Measurements from ENCODE around the gene ADGRD1.

The ADGRD1 gene

GRCh38 chr12:130956456-130957303, 3.0 kb downstream of the ADGRD1 start:
- H3K27me3 ChIP-seq (ENCODE audit: control insufficient read depth, insufficient read depth, low read length): peaks cover 3% of the 10 kb centered on the region
- H3K27ac ChIP-seq (ENCODE audit: low read length): no peak overlapping the region
- no peaks in the 10 kb centered on the region for H3K36me3 ChIP-seq (ENCODE audit: control insufficient read depth, low read depth, low read length)

GRCh38 chr12:130957304-130957621, 3.6 kb downstream of the ADGRD1 start:
- Histone ChIP-seq H3K36me3 (ENCODE audit: control insufficient read depth, low read depth, low read length) (no peaks in the 10 kb centered on the region), H3K4me1 (ENCODE audit: control insufficient read depth, low read depth, low read length) (peaks cover 4% of the 10 kb centered on the region), H3K27me3 (ENCODE audit: control insufficient read depth, insufficient read depth, low read length) (peaks cover 3% of the 10 kb centered on the region), H3K4me3 (ENCODE audit: low read length) (no peak overlapping the region), H3K9me3 (ENCODE audit: control insufficient read depth, low read depth, low read length) (no peaks in the 10 kb centered on the region), H3K9ac (ENCODE audit: low read length) (no peak overlapping the region), H3K27ac (ENCODE audit: low read length) (no peak overlapping the region)

More at GRCh38 chr12:130956456-130957303, 3.0 kb downstream of the ADGRD1 start:
- no peak overlapping the region for H3K4me3 ChIP-seq (ENCODE audit: low read length)
- no peak overlapping the region for H3K9ac ChIP-seq (ENCODE audit: low read length)
- no peaks in the 10 kb centered on the region for H3K9me3 ChIP-seq (ENCODE audit: control insufficient read depth, low read depth, low read length)
- peaks cover 4% of the 10 kb centered on the region for H3K4me1 ChIP-seq (ENCODE audit: control insufficient read depth, low read depth, low read length)

- Histone ChIP-seq H3K27me3 (ENCODE audit: control insufficient read depth, insufficient read depth, low read length) (peaks cover 3% of the 10 kb centered on the region), H3K4me1 (ENCODE audit: control insufficient read depth, low read depth, low read length) (peaks cover 2% of the 10 kb centered on the region), H3K36me3 (ENCODE audit: control insufficient read depth, low read depth, low read length) (no peaks in the 10 kb centered on the region), H3K4me3 (ENCODE audit: low read length) (no peak overlapping the region), H3K9ac (ENCODE audit: low read length) (no peak overlapping the region), H3K9me3 (ENCODE audit: control insufficient read depth, low read depth, low read length) (no peaks in the 10 kb centered on the region), H3K27ac (ENCODE audit: low read length) (no peak overlapping the region)
Measured at GRCh38 chr12:130958557-130959140, 4.9 kb downstream of the ADGRD1 start.

- Histone ChIP-seq H3K27me3 (ENCODE audit: control insufficient read depth, insufficient read depth, low read length) (no peaks in the 10 kb centered on the region), H3K9ac (ENCODE audit: low read length) (no peak overlapping the region), H3K4me1 (ENCODE audit: control insufficient read depth, low read depth, low read length) (no peaks in the 10 kb centered on the region), H3K36me3 (ENCODE audit: control insufficient read depth, low read depth, low read length) (no peaks in the 10 kb centered on the region), H3K4me3 (ENCODE audit: low read length) (no peak overlapping the region), H3K27ac (ENCODE audit: low read length) (no peak overlapping the region), H3K9me3 (ENCODE audit: control insufficient read depth, low read depth, low read length) (no peaks in the 10 kb centered on the region)
Measured at GRCh38 chr12:130959632-130960031, 5.9 kb downstream of the ADGRD1 start.

- Histone ChIP-seq H3K4me1 (ENCODE audit: control insufficient read depth, low read depth, low read length) (no peaks in the 10 kb centered on the region), H3K9ac (ENCODE audit: low read length) (no peak overlapping the region), H3K27me3 (ENCODE audit: control insufficient read depth, insufficient read depth, low read length) (no peaks in the 10 kb centered on the region), H3K9me3 (ENCODE audit: control insufficient read depth, low read depth, low read length) (no peaks in the 10 kb centered on the region), H3K36me3 (ENCODE audit: control insufficient read depth, low read depth, low read length) (no peaks in the 10 kb centered on the region), H3K27ac (ENCODE audit: low read length) (no peak overlapping the region), H3K4me3 (ENCODE audit: low read length) (no peak overlapping the region)
Measured at GRCh38 chr12:130960058-130960457, 6.4 kb downstream of the ADGRD1 start.

GRCh38 chr12:130960787-130961186, 7.1 kb downstream of the ADGRD1 start:
- Histone ChIP-seq H3K9me3 (ENCODE audit: control insufficient read depth, low read depth, low read length) (no peaks in the 10 kb centered on the region), H3K27me3 (ENCODE audit: control insufficient read depth, insufficient read depth, low read length) (no peaks in the 10 kb centered on the region), H3K4me3 (ENCODE audit: low read length) (no peak overlapping the region), H3K4me1 (ENCODE audit: control insufficient read depth, low read depth, low read length) (no peaks in the 10 kb centered on the region), H3K27ac (ENCODE audit: low read length) (no peak overlapping the region), H3K9ac (ENCODE audit: low read length) (no peak overlapping the region), H3K36me3 (ENCODE audit: control insufficient read depth, low read depth, low read length) (no peaks in the 10 kb centered on the region)

GRCh38 chr12:130961921-130962451, 8.3 kb downstream of the ADGRD1 start:
- no peaks in the 10 kb centered on the region for H3K9me3 ChIP-seq (ENCODE audit: control insufficient read depth, low read depth, low read length)
- H3K27ac ChIP-seq (ENCODE audit: low read length): no peak overlapping the region
- H3K4me3 ChIP-seq (ENCODE audit: low read length): no peak overlapping the region

GRCh38 chr12:130965214-130965613, 11.5 kb downstream of the ADGRD1 start:
- Histone ChIP-seq H3K27me3 (ENCODE audit: control insufficient read depth, insufficient read depth, low read length) (no peaks in the 10 kb centered on the region), H3K4me1 (ENCODE audit: control insufficient read depth, low read depth, low read length) (no peaks in the 10 kb centered on the region), H3K9me3 (ENCODE audit: control insufficient read depth, low read depth, low read length) (no peaks in the 10 kb centered on the region), H3K9ac (ENCODE audit: low read length) (no peak overlapping the region), H3K27ac (ENCODE audit: low read length) (no peak overlapping the region), H3K4me3 (ENCODE audit: low read length) (no peak overlapping the region), H3K36me3 (ENCODE audit: control insufficient read depth, low read depth, low read length) (no peaks in the 10 kb centered on the region)

More at GRCh38 chr12:130961921-130962451, 8.3 kb downstream of the ADGRD1 start:
- no peaks in the 10 kb centered on the region for H3K27me3 ChIP-seq (ENCODE audit: control insufficient read depth, insufficient read depth, low read length)
- H3K9ac ChIP-seq (ENCODE audit: low read length): no peak overlapping the region
- H3K36me3 ChIP-seq (ENCODE audit: control insufficient read depth, low read depth, low read length): no peaks in the 10 kb centered on the region
- H3K4me1 ChIP-seq (ENCODE audit: control insufficient read depth, low read depth, low read length): no peaks in the 10 kb centered on the region

GRCh38 chr12:130965668-130966067, 12.0 kb downstream of the ADGRD1 start:
- Histone ChIP-seq H3K27me3 (ENCODE audit: control insufficient read depth, insufficient read depth, low read length) (no peaks in the 10 kb centered on the region), H3K36me3 (ENCODE audit: control insufficient read depth, low read depth, low read length) (no peaks in the 10 kb centered on the region), H3K9ac (ENCODE audit: low read length) (no peak overlapping the region), H3K4me3 (ENCODE audit: low read length) (no peak overlapping the region), H3K9me3 (ENCODE audit: control insufficient read depth, low read depth, low read length) (no peaks in the 10 kb centered on the region), H3K4me1 (ENCODE audit: control insufficient read depth, low read depth, low read length) (no peaks in the 10 kb centered on the region), H3K27ac (ENCODE audit: low read length) (no peak overlapping the region)

GRCh38 chr12:130966443-130967030, 12.8 kb downstream of the ADGRD1 start:
- Histone ChIP-seq H3K27me3 (ENCODE audit: control insufficient read depth, insufficient read depth, low read length) (no peaks in the 10 kb centered on the region), H3K4me1 (ENCODE audit: control insufficient read depth, low read depth, low read length) (no peaks in the 10 kb centered on the region), H3K9ac (ENCODE audit: low read length) (no peak overlapping the region), H3K27ac (ENCODE audit: low read length) (no peak overlapping the region), H3K36me3 (ENCODE audit: control insufficient read depth, low read depth, low read length) (no peaks in the 10 kb centered on the region), H3K4me3 (ENCODE audit: low read length) (no peak overlapping the region), H3K9me3 (ENCODE audit: control insufficient read depth, low read depth, low read length) (no peaks in the 10 kb centered on the region)

- Histone ChIP-seq H3K27me3 (ENCODE audit: control insufficient read depth, insufficient read depth, low read length) (no peaks in the 10 kb centered on the region), H3K4me3 (ENCODE audit: low read length) (no peak overlapping the region), H3K27ac (ENCODE audit: low read length) (no peak overlapping the region), H3K4me1 (ENCODE audit: control insufficient read depth, low read depth, low read length) (no peaks in the 10 kb centered on the region), H3K36me3 (ENCODE audit: control insufficient read depth, low read depth, low read length) (no peaks in the 10 kb centered on the region), H3K9me3 (ENCODE audit: control insufficient read depth, low read depth, low read length) (no peaks in the 10 kb centered on the region), H3K9ac (ENCODE audit: low read length) (no peak overlapping the region)
Measured at GRCh38 chr12:130967636-130968035, 13.9 kb downstream of the ADGRD1 start.
